GM19043 (cell line): Measurements from ENCODE around the gene HCRTR1.

Experiments used
- ATAC-seq: cut with Tn5 transposase; IDR thresholded peaks from one replicate; pipeline ENCODE4 v1.9.1; 2021; ENCODE audit warnings: low read depth; ENCODE audit not compliant: unreplicated experiment

HCRTR1 gene

GRCh38 chr1:31617218-31617915, at the start of gene HCRTR1:
HCRTR1 (plus strand) TSS chr1:31617689; CDS start chr1:31619193, 1,504 bp downstream.
- ATAC-seq, result no peak

- ATAC-seq, result no peak
Measured at GRCh38 chr1:31567956-31568570, 49.4 kb upstream of the HCRTR1 start.

DNA sequence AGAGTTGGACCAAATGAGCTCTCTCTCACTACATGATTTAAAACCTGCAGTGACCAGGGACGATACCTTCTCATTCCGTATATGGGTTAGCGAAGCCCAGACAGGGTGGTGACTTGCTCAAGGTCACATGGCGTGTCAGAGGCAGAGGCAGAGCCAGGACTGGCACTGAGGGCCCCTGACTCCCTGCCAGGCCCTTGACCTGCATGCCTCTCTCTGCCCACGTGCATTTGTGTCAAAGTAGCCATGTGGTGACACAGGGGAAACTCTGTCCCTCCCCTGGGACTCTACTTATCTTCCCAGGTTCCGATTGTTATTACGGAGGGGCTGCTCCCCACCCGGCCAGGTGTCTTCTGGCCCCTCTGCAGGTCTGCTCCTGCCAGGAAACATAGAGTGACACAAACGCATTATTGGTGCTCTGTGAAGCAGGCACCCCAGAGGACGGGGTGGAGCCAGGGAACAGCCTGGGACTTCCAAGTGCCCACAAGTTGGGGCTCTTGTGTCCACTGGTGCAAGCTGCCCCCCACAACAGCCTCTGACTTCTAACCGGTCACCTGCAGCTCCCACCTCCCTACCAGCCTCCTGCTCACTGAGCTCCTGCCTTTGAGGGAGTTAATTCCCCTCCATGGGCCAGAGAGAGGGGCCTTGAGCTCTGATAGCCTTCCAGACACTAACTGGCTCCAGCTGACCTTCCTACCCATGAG, 48.4 kb upstream of the HCRTR1 start:
- ATAC-seq, result no peak

- no peak for ATAC-seq
Measured at GRCh38 chr1:31569596-31570173, 47.8 kb upstream of the HCRTR1 start.

DNA sequence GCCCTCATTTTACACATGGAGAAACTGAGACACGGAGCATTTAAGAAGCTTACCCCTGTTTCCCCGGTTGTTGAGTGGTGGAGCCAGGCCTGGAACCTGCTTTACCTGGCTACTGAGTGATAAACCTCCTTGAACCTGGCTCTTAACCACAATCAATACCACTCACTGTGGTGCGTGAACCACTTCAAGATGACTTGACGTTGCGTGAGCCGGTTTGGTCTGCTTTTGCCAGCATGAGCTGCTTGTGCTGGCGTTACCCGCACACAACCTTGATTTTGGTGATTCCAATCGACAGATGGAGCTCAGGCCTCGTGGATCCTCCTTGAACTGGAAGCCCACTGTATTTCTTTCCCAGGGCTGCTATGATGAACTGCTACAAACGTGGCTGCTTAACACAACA, 47.3 kb upstream of the HCRTR1 start:
- no peak for ATAC-seq

DNA sequence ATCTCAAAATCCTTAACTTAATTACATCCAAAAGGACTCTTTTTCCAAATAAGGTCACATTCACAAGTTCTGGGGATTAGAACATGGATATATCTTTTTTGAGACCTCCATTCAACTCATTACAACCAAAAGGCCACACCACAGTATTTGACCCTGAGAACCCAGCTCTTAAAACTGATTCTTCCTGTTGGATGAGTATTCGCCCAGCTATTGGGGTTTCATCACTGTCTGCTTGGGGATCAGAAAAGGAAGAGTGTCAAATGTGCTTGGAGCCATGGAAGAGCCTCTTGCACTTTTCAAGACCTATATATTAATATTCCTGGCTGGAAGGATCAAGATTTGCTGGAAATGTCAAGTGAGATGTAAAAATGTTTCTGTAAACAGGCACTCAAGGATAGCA, 46.6 kb upstream of the HCRTR1 start:
- ATAC-seq, result no peak

DNA sequence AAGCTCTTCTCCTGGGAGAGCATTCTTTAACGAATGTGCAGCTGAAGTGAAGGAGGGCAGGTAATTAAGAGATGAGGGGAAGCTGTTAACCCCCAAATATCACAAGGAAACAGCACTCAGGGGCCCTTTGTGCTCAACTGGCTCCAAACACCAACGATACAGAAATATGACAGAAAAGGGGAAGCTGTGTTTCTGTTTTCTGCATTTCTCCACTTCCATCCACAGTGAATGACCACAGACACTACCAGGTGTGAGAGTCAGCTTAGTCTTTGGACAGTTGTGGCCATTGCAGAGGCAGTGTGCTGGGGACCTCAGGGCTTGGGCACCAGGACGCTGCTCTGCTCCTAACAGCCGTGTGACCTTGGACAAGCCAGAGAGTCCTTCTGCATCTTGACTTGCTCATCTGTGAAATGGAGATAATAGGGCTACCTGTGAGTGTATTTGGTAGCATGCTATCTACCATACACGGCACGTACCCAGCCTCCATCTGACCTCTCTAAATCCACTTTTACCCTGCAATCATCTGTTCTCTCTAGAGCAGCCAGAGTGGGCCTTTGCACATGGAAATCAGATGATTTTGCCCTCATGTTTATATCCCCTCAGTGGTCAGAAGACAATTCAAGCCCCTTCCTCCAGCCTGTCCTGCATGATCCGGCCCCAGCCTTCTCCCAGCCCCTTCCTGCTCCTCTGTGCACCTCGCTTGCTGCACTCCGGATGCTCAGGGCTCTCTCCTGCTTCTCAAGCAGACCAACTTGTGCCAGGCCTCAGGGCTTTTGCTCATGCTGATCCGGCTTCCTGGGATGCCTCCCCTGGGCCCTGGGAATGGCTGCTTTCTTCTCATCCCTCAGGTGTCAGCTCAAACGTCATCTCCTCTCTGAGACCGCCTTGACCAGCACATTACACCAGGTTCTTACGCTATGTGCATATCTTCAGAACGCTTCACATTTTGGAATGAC, 45.9 kb upstream of the HCRTR1 start:
- ATAC-seq, result no peak

DNA sequence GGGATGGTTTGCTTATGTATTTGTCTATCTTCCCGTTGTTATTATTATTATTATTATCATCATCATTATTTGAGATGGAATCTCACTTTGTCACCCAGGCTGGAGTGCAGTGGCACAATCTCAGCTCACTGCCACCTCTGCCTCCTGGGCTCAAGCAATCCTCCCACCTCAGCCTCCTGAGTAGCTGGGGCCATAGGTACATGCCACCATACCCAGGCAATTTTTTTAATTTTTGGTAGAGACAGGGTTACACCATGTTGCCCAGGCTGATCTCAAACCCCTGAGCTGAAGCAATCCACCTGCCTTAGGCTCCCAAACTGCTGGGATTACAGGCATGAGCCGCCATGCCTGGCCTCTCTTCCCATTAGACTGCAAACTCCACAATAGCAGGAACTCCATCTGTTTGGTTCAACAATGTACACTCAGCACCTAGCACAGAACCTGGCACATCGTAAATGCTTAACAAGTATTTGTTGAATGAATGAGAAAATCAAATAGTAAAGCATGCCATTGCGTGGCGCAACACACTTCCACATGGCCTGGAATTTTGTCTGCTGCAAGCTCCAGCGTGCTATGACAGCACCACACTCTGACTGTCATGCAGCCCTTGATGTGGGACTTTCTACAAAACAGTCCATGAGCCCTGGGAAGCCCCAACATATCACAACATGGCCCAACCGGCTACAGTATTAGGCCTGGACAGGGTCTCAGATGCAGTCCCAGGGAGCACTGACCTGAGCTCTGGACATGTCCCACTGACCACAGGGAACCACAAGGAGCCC, 45.0 kb upstream of the HCRTR1 start:
- ATAC-seq, result no peak

DNA sequence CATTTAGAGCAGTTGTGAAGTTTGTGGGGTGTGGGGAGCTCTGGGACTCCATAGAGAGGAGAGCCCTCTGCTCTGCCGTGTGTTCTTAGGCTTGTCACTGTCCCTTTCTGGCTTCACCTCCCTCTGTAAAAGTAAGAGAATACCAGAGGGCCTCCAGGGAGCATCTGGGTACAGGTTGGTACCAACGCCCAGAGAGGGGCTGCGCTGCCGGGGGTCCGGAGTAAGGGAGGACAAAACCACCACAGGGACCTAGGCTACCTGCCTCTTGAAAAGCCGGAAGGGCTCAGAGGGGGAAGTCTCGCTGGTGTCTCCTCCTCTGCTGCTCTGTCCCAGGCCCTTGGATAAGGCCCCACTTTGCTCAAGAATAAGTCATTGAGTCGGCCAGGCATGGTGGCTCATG, 44.2 kb upstream of the HCRTR1 start:
- no peak for ATAC-seq

DNA sequence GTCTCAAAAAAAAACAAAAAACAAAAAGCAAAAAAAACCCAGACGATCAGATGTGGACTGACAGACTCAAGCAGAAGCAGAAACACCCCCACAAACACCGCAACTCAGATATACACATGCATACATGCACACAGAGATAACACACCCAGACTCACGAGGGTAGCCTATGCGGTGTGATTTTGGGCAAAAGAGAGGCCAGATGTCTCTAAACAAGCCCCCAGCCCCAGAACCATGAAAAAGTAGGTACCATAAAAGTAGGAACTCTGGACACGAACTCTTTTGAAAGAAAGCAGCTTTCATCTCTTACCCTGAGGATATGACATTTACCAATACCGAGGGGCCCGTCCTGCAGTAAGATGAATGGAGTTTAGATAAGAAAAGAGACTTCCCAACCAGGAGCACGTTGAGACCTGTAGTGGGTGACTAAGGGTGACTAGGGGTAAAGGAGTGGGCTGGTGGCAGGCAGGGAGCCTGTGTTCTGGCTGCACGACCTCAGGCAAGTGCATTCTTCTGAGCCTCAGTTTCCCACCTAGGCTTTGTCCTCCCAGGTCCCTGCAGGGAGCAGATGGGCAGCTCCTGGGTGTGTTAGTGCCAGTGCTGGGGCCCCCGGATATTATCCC, 42.6 kb upstream of the HCRTR1 start:
- ATAC-seq, result no peak

DNA sequence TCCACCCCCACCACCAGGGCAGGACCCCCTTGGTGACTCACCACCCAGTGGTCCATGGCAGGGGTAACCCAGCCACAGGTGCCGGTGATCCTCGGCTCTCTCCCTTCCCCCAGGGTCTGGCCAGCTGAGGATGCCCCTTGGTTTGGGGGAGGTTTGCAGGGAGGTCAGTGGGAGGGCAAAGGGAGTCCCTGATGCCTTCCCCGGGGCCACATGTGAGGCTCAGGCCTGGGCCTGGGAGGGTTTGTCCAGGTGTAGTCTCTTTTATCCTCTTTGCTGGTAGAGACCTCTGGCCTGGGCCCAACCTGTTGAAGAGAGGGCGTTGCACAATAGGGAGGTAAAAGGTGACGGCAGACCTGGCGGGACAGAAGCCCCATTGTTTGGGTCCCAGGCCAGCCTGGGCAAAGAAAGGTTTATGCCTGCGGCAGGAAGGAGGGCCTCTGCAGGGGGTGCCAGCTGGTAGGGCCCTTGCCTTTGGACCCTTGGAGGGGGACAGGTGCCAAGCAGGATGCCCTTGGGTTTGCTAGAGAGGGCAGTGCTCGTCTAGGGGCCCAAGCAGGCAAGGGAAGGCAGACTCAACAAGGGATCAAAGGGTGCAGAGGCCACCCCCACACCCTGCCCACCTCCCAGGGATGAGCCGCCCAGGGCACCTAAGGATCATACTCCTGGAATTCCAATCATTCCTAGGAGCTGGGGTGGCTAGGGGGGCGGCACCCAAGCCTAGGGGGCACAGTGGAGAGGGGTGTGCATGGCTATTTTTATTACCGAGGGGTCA, 41.9 kb upstream of the HCRTR1 start:
- no peak for ATAC-seq

GRCh38 chr1:31576201-31576669, 41.3 kb upstream of the HCRTR1 start, which contains the start of gene TINAGL1:
TINAGL1 (plus strand) TSS chr1:31576515; CDS start chr1:31577149, 634 bp downstream.
- ATAC-seq, result no peak

DNA sequence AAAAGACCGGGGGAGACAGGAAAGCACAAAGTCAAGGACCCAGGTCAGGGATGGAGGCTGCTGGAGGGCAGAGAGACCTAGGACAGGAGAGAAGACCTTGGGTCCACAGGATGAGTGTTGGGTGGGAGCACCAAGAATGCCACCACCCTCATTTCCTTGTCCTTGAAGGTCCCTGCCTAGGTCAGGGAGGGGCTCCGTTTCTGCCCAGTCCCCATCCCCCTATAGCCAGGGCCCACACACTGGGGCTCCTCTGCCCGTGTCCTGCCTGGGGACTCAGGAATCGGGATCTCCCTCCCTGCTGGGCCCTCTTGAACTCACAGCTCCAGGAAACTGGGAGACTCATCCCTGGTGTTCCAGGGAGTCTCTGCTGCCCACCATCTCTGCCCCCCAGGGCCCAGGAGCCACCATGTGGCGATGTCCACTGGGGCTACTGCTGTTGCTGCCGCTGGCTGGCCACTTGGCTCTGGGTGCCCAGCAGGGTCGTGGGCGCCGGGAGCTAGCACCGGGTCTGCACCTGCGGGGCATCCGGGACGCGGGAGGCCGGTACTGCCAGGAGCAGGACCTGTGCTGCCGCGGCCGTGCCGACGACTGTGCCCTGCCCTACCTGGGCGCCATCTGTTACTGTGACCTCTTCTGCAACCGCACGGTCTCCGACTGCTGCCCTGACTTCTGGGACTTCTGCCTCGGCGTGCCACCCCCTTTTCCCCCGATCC, 40.6 kb upstream of the HCRTR1 start:
- no peak for ATAC-seq

GRCh38 chr1:31577515-31578192, 39.8 kb upstream of the HCRTR1 start:
- no peak for ATAC-seq

GRCh38 chr1:31579374-31579773, 38.1 kb upstream of the HCRTR1 start:
- ATAC-seq, result no peak

DNA sequence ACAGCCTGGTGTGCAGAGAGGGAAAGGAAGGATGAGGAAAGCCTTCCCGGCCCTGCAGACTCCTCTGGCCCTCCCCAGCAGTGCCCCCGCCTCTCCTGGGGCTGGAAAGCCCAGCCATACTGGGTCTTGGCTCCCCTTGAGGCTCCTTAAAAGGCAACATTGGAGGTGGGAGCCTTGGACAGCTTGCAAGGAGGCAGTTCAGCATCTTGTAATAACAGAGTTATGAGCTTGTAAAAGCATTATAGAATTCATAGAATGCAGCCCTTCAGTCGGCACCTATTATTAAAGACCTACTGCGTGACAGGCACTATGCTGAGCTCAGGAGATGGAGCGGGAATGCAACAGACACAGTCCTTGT, 37.0 kb upstream of the HCRTR1 start:
- ATAC-seq, result no peak
